GM18907 (cell line): ENCODE results near the gene SULF2.

Experiments
- ATAC-seq: cut with Tn5 transposase; IDR thresholded peaks from one replicate; pipeline ENCODE4 v1.9.1; 2021; ENCODE audit warnings: mild to moderate bottlenecking, moderate library complexity; ENCODE audit not compliant: unreplicated experiment

SULF2 gene

GRCh38 chr20:47688385-47689381, 96.6 kb downstream of the SULF2 start:
- no peak for ATAC-seq

GRCh38 chr20:47687095-47687987, 97.9 kb downstream of the SULF2 start:
- ATAC-seq: no peak

- ATAC-seq: no peak
These were observed 98.7 kb downstream of the SULF2 start for GRCh38 chr20:47686545-47686944.

- ATAC-seq: no peak
These were observed 100.8 kb downstream of the SULF2 start for GRCh38 chr20:47684306-47685080.

- ATAC-seq: no peak
These were observed 102.4 kb downstream of the SULF2 start for GRCh38 chr20:47682916-47683315.

GRCh38 chr20:47682028-47682783, 103.1 kb downstream of the SULF2 start:
- ATAC-seq: no peak

GRCh38 chr20:47680804-47681529, 104.3 kb downstream of the SULF2 start:
- no peak for ATAC-seq

- ATAC-seq: no peak
These were observed 105.8 kb downstream of the SULF2 start for GRCh38 chr20:47679462-47679861.

- ATAC-seq: no peak
These were observed 106.7 kb downstream of the SULF2 start for GRCh38 chr20:47678536-47678935.

GRCh38 chr20:47677635-47678453, 107.4 kb downstream of the SULF2 start:
- no peak for ATAC-seq

GRCh38 chr20:47676912-47677634, 108.2 kb downstream of the SULF2 start:
- ATAC-seq: no peak

GRCh38 chr20:47676219-47676721, 109.0 kb downstream of the SULF2 start:
- ATAC-seq: no peak

GRCh38 chr20:47675190-47676142, 109.8 kb downstream of the SULF2 start:
- no peak for ATAC-seq

- no peak for ATAC-seq
These were observed 110.6 kb downstream of the SULF2 start for GRCh38 chr20:47674686-47675085.

GRCh38 chr20:47674145-47674544, 111.1 kb downstream of the SULF2 start:
- no peak for ATAC-seq

GRCh38 chr20:47673671-47673955, 111.7 kb downstream of the SULF2 start:
- no peak for ATAC-seq
